Sciatic nerve (tissue), 2 donors: ENCODE data around the gene IQCF6. TPM values are rescaled to one million over a fixed set of nuclear protein-coding genes. Genes with fewer than 3 reads are reported as not detected.
"Not testable (repeated sequence)": the region's sequence is repeated elsewhere in the genome, so short reads cannot be mapped to it uniquely, and the experiment has no call there.

Experiments
- ATAC-seq: fragments of 200-7000 bp; cut with Tn5 transposase; one replicate; pipeline ENCODE4 v1.9.1; 2020; ENCODE audit warnings: mild to moderate bottlenecking, moderate library complexity
- DNase-seq: peaks from one replicate; pipeline ENCODE4 v3.0.0-alpha.2; 2020; ENCODE audit warnings: low spot score
- intact Hi-C: fragments of 100-400 bp; cut with DNase I; formaldehyde crosslinking; loops from one replicate; pipeline ENCODE4 v1.14.2; 2022
- total RNA-seq: library from RNA; stranded (reverse); fragmentation: NEBNext Ultra II Directional; extraction: Animal tissue kit (Norgen Biotek cat#: 25700); gene quantifications from one replicate; pipeline ENCODE4 v1.2.1, GENCODE V29; 2021
- donor health status: DM: no; HTN: no; CAD: no.
- donor health status: DM: no; HTN: no; CAD: no.

Gene IQCF6
- total RNA-seq, 1 donor from 2014 or later = not detected

DNA sequence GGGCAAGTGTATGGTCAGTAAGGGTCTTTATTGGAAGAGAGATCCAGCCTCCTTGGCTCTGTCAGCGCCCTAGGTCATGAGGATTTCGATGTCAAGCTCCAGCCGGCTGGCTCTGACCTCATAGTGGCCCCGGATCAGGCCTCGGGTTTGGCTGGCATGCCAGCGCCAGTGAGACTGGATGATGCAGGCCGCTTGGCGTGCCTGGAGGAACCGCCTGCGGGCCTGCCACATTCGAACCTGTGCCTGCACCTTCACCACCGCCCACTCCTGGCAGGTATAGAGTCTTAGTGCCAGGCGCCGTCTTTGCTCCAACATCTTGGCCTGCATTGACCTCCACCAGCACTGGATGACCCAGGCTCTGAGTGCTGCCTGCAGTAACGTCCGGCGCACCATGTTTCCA, 483 bp downstream of the IQCF6 start:
- no peak for ATAC-seq
- DNase-seq = no peak
- intact Hi-C loops = no loop called here

DNA sequence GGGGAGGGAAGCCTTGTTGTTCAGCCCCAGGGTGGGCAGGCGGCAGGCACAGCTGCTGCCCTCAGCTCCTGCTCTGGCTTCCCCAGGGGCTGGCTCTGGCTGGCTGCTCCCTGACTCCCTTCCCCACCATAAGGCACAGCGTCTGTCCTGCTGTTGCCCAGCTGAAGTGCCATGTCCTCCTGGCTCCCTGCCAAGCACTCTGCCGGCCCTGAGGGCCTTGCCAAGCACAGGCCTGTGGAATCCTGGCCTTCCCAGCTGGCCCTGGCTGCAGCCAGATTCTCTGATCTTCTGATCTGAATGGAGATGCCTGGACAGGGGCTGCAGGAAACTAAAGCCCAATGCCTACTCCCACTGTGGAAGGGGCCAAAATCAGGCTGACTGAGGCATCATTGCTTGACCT, 1.1 kb downstream of the IQCF6 start:
- DNase-seq = no peak
- intact Hi-C loops = no loop called here
- ATAC-seq = no peak

DNA sequence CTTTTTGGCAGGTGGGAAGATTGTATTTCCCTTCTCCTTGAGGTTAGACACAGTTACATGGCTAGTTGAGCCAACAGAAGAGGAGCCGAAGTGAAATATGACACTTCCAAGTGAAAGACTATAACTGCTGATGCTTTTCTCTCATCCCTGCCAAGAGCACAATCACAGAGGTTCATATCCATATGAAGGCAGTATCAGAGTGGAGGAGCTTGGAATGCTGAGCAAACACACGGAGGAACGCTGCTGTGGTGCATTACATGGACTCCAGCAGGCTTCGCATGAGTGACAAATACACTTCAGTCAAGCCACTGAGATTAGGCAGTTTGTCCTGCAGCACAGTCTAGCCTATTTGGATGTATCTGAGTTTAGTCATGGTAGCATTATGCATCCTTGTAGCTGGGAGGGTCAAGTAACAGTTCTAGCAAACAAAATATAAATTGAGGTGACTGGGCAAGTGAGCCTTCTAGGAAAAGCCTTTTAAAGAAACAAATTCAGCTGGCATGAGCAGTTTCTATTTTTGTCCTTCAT, 5.4 kb downstream of the IQCF6 start:
- DNase-seq = no peak
- no peak for ATAC-seq
- intact Hi-C loops = no loop called here

DNA sequence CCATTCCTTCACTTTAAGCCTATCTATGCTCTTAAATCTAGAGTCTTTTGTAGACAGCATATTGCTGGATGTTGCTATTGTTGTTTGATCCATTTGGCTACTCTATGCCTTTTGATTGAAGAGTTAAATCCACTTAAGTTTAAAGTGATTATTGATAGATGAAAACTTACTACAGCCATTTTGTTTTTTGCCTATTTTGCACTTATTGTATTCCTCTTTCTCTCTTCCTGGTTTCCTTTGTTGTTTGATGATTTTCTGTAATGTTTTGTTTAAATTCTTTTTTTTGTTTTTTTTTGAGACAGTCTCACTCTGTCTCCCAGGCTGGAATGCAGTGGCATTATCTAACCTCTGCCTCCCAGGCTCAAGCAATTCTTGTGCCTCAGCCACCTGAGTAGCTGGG, 19.8 kb downstream of the IQCF6 start:
- intact Hi-C loops = no loop called here
- ATAC-seq (no peak), DNase-seq (no peak)

- DNase-seq, ATAC-seq, intact Hi-C loops: not testable (repeated sequence)
Observed at GRCh38 chr3:51753763-51754750, 25.0 kb downstream of the IQCF6 start.

DNA sequence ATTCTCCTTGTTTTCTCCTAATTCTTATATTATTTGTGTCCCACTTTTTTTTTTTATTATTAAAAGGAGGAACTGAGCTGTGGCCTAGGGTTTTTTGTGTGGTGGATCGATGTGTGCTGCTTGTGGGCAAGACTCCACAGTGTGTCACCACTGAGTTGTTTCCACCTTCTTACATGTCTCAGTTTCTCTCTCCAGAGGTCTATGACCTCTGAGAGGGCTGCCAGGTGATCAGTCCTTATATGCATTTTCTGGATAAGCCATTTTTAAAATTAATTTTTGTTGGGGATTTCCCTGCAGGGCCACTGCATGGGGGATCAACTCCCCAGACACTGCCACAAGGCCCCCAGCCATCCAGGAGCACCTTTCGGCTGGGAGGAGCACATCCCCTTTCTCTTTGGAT, 27.8 kb downstream of the IQCF6 start:
- ATAC-seq = no peak
- no peak for DNase-seq
- intact Hi-C loops = no loop called here

- DNase-seq (no peak), ATAC-seq (no peak)
- intact Hi-C loops = no loop called here
Observed at GRCh38 chr3:51750878-51751277, 28.2 kb downstream of the IQCF6 start.

GRCh38 chr3:51748327-51748726, 30.7 kb downstream of the IQCF6 start:
- ATAC-seq = no peak
- DNase-seq = no peak
- intact Hi-C loops = no loop called here

- intact Hi-C loops = no loop called here
- DNase-seq (no peak), ATAC-seq (no peak)
Observed at GRCh38 chr3:51747840-51748239, 31.2 kb downstream of the IQCF6 start.

- DNase-seq, intact Hi-C loops, ATAC-seq: not testable (repeated sequence)
Observed at GRCh38 chr3:51742978-51743377, 36.1 kb downstream of the IQCF6 start.

GRCh38 chr3:51742320-51742719, 36.7 kb downstream of the IQCF6 start:
- DNase-seq, intact Hi-C loops, ATAC-seq: not testable (repeated sequence)

- DNase-seq (no peak), ATAC-seq (no peak)
- intact Hi-C loops = no loop called here
Observed at GRCh38 chr3:51739110-51739509, 39.9 kb downstream of the IQCF6 start.

- ATAC-seq = no peak
- no peak for DNase-seq
- intact Hi-C loops = no loop called here
Observed at GRCh38 chr3:51735950-51736349, 43.1 kb downstream of the IQCF6 start.

- no peak for ATAC-seq
- no peak for DNase-seq
- intact Hi-C loops = no loop called here
Observed at GRCh38 chr3:51735039-51735438, 44.0 kb downstream of the IQCF6 start.

DNA sequence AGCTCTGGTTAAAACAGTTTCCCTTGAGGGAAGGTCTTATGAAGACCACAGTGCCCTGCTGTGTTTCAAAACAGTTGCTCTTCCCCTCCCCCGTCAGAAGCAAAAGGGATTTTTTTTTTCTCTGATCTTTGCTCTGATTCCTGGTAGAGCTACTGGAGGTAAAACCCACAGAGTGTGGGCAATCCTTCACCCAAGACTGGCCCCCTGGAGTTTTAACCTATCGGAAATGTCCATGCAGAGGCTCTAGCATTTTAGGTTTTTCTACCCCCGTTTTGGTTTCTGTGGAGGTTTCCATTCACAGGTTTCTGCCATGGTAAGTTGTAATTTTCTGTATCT, 44.5 kb downstream of the IQCF6 start:
- no peak for DNase-seq
- no peak for ATAC-seq
- intact Hi-C loops = no loop called here

DNA sequence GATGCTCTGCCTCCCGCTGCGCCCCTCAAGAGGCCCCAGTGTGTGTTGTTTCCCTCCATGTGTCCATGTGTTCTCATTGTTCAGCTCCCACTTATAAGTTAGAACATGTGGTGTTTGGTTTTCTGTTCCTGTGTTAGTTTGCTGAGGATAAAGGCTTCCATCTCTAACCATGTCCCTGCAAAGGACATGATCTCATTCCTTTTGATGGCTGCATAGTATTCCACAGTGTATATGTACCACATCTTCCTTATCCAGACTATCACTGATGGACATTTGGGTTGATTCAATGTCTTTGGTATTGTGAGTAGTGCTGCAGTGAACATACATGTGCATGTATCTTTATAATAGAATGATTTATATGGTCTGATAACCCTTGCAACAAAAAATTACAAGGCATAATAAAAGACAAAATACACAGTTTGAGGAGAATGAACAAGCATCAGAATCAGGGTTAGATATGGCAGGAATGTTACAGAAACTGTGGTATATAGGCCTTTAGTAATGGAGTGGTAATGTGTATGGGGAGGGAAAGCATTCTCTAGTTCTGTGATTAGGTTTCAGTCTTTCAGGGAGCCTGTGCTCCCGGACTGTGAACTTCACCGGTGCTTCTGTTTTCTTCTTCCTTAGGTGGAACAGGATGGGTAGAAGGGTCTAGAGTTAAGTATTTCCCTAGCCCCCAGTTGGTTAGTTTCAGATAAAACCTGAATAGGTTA, 45.0 kb downstream of the IQCF6 start:
- DNase-seq = no peak
- ATAC-seq = no peak
- intact Hi-C loops = no loop called here

GRCh38 chr3:51729042-51729633, 49.9 kb downstream of the IQCF6 start:
- DNase-seq (no peak), ATAC-seq (no peak)
- intact Hi-C loops = no loop called here
